C4-2B (cell line): Measurements from ENCODE around the gene DET1.

Source experiments
- H3K27ac ChIP-seq: fragments of 450-650 bp; 2 replicates; pipeline ENCODE4 v1.5.1; 2017
- CTCF ChIP-seq: fragments of 450-650 bp; conservative IDR thresholded peaks from 2 replicates; pipeline ENCODE4 v1.5.1; 2017; ENCODE audit warnings: mild to moderate bottlenecking
- ZFX ChIP-seq: fragments of 450-650 bp; IDR thresholded peaks from 2 replicates; pipeline ENCODE4 v1.6.1; 2017

Gene DET1

DNA sequence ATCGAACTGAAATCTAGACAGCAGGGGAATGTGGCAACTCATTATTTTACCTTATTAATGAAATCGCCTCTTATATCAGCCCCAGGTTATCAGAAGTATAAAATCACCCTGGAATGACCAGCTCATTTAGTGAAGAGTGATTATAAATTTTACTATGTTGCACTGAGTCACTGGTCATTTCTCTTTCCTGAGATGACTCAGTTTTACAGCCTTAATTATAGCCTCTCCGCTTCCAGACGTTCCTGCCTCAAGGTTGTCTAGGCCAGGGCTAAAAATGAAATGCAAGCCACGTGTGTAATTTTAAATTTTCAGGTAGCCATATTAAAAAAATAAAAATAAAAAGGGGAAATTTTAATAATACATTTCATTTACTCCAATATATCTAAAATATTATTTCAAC is 33.3 kb downstream of the DET1 start:
- TF ChIP-seq CTCF, result no peak
- TF ChIP-seq ZFX, result no peak
- no peak overlapping the region for H3K27ac ChIP-seq

- TF ChIP-seq ZFX (no peak), CTCF (no peak)
- no peak overlapping the region for H3K27ac ChIP-seq
These were observed 33.9 kb downstream of the DET1 start for GRCh38 chr15:88512601-88513000.

GRCh38 chr15:88512078-88512477 is 34.4 kb downstream of the DET1 start:
- TF ChIP-seq ZFX (no peak), CTCF (no peak)

GRCh38 chr15:88511161-88511560 is 35.3 kb downstream of the DET1 start:
- TF ChIP-seq ZFX (no peak), CTCF (no peak)
- no peak overlapping the region for H3K27ac ChIP-seq

More at GRCh38 chr15:88512078-88512477, 34.4 kb downstream of the DET1 start:
- no peak overlapping the region for H3K27ac ChIP-seq

- no peak overlapping the region for H3K27ac ChIP-seq
- TF ChIP-seq ZFX (no peak), CTCF (no peak)
These were observed 36.5 kb downstream of the DET1 start for GRCh38 chr15:88509964-88510363.

- H3K27ac ChIP-seq, result no peak overlapping the region
- no peak for TF ChIP-seq CTCF
- TF ChIP-seq ZFX, result no peak
These were observed 37.2 kb downstream of the DET1 start for GRCh38 chr15:88509321-88509720.

DNA sequence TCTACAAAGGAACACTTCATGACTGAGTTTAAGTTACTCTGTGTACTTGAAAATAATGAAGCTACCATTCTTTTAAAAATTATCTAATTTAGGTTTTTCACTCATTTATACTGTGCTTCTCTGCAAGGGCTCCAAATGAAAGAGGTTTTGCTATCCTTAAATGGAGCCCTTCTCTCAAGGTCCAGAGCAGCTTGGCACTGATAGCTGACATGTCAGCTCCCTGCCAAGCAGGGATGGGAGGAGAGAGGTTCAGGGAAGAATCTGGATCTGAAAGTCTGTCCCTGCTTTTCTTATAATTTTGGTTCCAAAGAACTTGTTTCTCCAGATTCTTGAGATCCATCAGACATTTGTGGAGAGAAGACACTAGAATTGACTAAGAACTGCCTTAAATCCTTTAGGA is 39.9 kb downstream of the DET1 start:
- TF ChIP-seq CTCF (no peak), ZFX (no peak)
- H3K27ac ChIP-seq, result no peak overlapping the region
